GM23248 (cell line): ENCODE data around the gene SYAP1.

Experiments used
- EZH2 ChIP-seq: fragments of 200-600 bp; sonication (generic); IDR thresholded peaks from 2 replicates; pipeline ENCODE4 v1.6.1; 2018; ENCODE audit warnings: antibody characterized with exemption, mild to moderate bottlenecking; ENCODE audit not compliant: insufficient read depth, poor library complexity, severe bottlenecking
- EZH2phosphoT487 ChIP-seq: fragments of 200-600 bp; sonication (generic); IDR thresholded peaks from 2 replicates; pipeline ENCODE4 v1.6.1; 2018; ENCODE audit warnings: antibody characterized with exemption, moderate library complexity, mild to moderate bottlenecking, low read depth; ENCODE audit not compliant: insufficient read depth

DNA sequence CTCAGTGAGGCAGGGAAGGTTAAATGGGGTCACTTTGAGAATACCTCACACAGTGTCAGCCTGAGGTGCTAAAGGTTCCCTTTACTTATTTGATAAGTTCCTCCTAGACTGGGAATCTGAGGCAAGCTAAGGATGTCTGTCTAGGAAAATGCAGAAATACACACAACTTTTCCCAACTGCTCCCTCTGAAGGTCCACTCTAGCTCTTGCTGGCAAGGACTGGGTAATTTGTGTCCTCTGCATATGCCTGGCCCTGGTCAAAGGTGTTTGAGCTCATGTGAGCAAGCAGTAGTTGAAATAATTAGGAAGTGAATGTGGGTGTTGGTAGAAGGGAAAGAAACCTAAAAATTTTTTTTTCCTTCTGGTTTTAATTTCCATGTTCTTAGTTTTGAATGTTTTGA lies 88.1 kb downstream of the SYAP1 start:
- TF ChIP-seq EZH2: no peak
- no peak for TF ChIP-seq EZH2phosphoT487
